A549 (cell line): Measurements from ENCODE around the gene HEXIM1. TPM values are rescaled to one million over a fixed set of nuclear protein-coding genes. Genes with fewer than 3 reads are reported as not detected.

Experiments used
- ATAC-seq, 2 experiments: fragments of 200-7000 bp in 1 of 2; fragments of >200 bp in 1 of 2; cut with Nextera tagmentation in 1 of 2; cut with Tn5 transposase in 1 of 2; 3 replicates each; pipeline versions ENCODE4 v1.8.0 to v1.9.1; 2018 to 2020; ENCODE audit warnings: mild to moderate bottlenecking in 1 of 2, moderate library complexity in 1 of 2
- CTCF ChIA-PET: fragments of 300-600 bp; sonication (Branson Sonifier 250); formaldehyde crosslinking; extraction: SDS; loops from one replicate; lab custom pipeline; 2021; ENCODE audit warnings: antibody characterized with exemption, inconsistent platforms; lab: Yijun Ruan, JAX
- POLR2A ChIA-PET: fragments of 350-600 bp; formaldehyde crosslinking; extraction: SDS; loops from one replicate; lab custom pipeline; 2021; ENCODE audit warnings: antibody characterized with exemption, inconsistent platforms; lab: Yijun Ruan, JAX
- DNase-seq, 2 experiments: peaks; one replicate each; pipeline versions ENCODE4 v3.0.0 to v3.0.0-alpha.2; 2011 to 2016; ENCODE audit warnings: low read depth in 1 of 2, low spot score in 1 of 2
- FAIRE-seq: peaks from 2 replicates; lab custom pipeline; 2011; peaks lifted over from hg19 to GRCh38; lab: Jason Lieb, UNC
- H3K27ac ChIP-seq, 2 experiments: fragments of >200 bp; sonication (Bioruptor Twin); formaldehyde crosslinking; 3 replicates each; pipeline ENCODE4 v1.5.1; 2016 to 2017
- H3K4me1 ChIP-seq: fragments of >200 bp; sonication (Bioruptor Twin); formaldehyde crosslinking; 3 replicates; pipeline ENCODE4 v1.6.1; 2016
- H3K4me2 ChIP-seq: fragments of >200 bp; sonication (Bioruptor Twin); formaldehyde crosslinking; 3 replicates; pipeline ENCODE4 v1.6.1; 2016
- H3K4me3 ChIP-seq: fragments of >200 bp; sonication (Bioruptor Twin); formaldehyde crosslinking; 3 replicates; pipeline ENCODE4 v1.5.1; 2016
- H3K9me3 ChIP-seq: fragments of >200 bp; sonication (Bioruptor Twin); formaldehyde crosslinking; 3 replicates; pipeline ENCODE4 v1.6.1; 2016
- CBX8 ChIP-seq: fragments of 200-600 bp; sonication (generic); IDR thresholded peaks from 2 replicates; pipeline ENCODE4 v1.6.1; 2016
- CEBPB ChIP-seq, 2 experiments: fragments of >200 bp in 1 of 2; sonication (Bioruptor Twin) in 1 of 2; formaldehyde crosslinking in 1 of 2; IDR thresholded peaks; 2 replicates each; pipeline ENCODE4 v1.6.1; 2012 to 2016
- CHD2 ChIP-seq: fragments of 150-350 bp; IDR thresholded peaks from 2 replicates; pipeline ENCODE4 v1.6.1; 2014; ENCODE audit warnings: low read length; ENCODE audit not compliant: partially characterized antibody
- EHF ChIP-seq: fragments of 250-450 bp; sonication (Bioruptor Pico); IDR thresholded peaks from 2 replicates; pipeline ENCODE4 v1.5.0; 2020; ENCODE audit warnings: mild to moderate bottlenecking
- EHMT2 ChIP-seq: fragments of 200-600 bp; sonication (generic); IDR thresholded peaks from 2 replicates; pipeline ENCODE4 v1.6.1; 2016; ENCODE audit warnings: antibody characterized with exemption, low read depth, mild to moderate bottlenecking, moderate library complexity
- FOSL2 ChIP-seq, 2 experiments: fragments of 450-650 bp in 1 of 2; fragments of >200 bp in 1 of 2; sonication (Bioruptor Twin) in 1 of 2; formaldehyde crosslinking; IDR thresholded peaks; 2 replicates each; pipeline versions ENCODE4 v1.5.0 to v1.6.1; 2016 to 2020; ENCODE audit warnings: mild to moderate bottlenecking in 1 of 2, moderate library complexity in 1 of 2
- FOXS1 ChIP-seq: fragments of 250-450 bp; sonication (Bioruptor Pico); IDR thresholded peaks from 2 replicates; pipeline ENCODE4 v1.5.0; 2020; ENCODE audit warnings: mild to moderate bottlenecking, moderate library complexity
- HDAC2 ChIP-seq: fragments of 200-600 bp; sonication (generic); IDR thresholded peaks from 2 replicates; pipeline ENCODE4 v1.6.1; 2016
- HEYL ChIP-seq: fragments of 250-450 bp; sonication (Bioruptor Pico); IDR thresholded peaks from 2 replicates; pipeline ENCODE4 v1.8.0; 2021; ENCODE audit warnings: mild to moderate bottlenecking, moderate library complexity
- HMGXB4 ChIP-seq: fragments of 250-450 bp; sonication (Bioruptor Pico); IDR thresholded peaks from 2 replicates; pipeline ENCODE4 v1.5.0; 2021; ENCODE audit warnings: mild to moderate bottlenecking, moderate library complexity, borderline replicate concordance
- HOXB5 ChIP-seq: fragments of 250-450 bp; sonication (Bioruptor Pico); IDR thresholded peaks from 2 replicates; pipeline ENCODE4 v1.5.0; 2020; ENCODE audit warnings: mild to moderate bottlenecking, moderate library complexity
- KDM1A ChIP-seq: fragments of 200-600 bp; sonication (generic); IDR thresholded peaks from 2 replicates; pipeline ENCODE4 v1.6.1; 2016; ENCODE audit warnings: low read depth, mild to moderate bottlenecking
- MAX ChIP-seq: IDR thresholded peaks from 2 replicates; pipeline ENCODE4 v1.6.1; 2012
- MAZ ChIP-seq: fragments of 150-350 bp; IDR thresholded peaks from 2 replicates; pipeline ENCODE4 v1.6.1; 2014; ENCODE audit warnings: antibody characterized with exemption, low read depth, low read length, borderline replicate concordance
- PBX3 ChIP-seq: IDR thresholded peaks from 2 replicates; pipeline ENCODE4 v1.6.1; 2012
- PHF8 ChIP-seq: fragments of 200-600 bp; sonication (generic); IDR thresholded peaks from 2 replicates; pipeline ENCODE4 v1.6.1; 2016; ENCODE audit warnings: low read depth, mild to moderate bottlenecking, antibody characterized with exemption, moderate library complexity, borderline replicate concordance
- POLR2A ChIP-seq: IDR thresholded peaks from 2 replicates; pipeline ENCODE4 v1.6.1; 2012; ENCODE audit warnings: mild to moderate bottlenecking, low read length
- RAD21 ChIP-seq, 2 experiments: fragments of >200 bp in 1 of 2; sonication (Bioruptor Twin) in 1 of 2; formaldehyde crosslinking in 1 of 2; IDR thresholded peaks in 1 of 2; conservative IDR thresholded peaks in 1 of 2; 2 replicates in 1 of 2; 3 replicates in 1 of 2; pipeline ENCODE4 v1.6.1; 2012 to 2018; ENCODE audit warnings: inconsistent platforms in 1 of 2
- RNF2 ChIP-seq: fragments of 200-600 bp; sonication (generic); IDR thresholded peaks from 2 replicates; pipeline ENCODE4 v1.6.1; 2016; ENCODE audit warnings: low read depth, mild to moderate bottlenecking, antibody characterized with exemption, moderate library complexity, borderline replicate concordance
- SREBF2 ChIP-seq: fragments of 450-650 bp; IDR thresholded peaks from 2 replicates; pipeline ENCODE4 v1.6.1; 2014; ENCODE audit warnings: mild to moderate bottlenecking, moderate library complexity
- TFCP2L1 ChIP-seq: fragments of 250-450 bp; sonication (Bioruptor Pico); IDR thresholded peaks from 2 replicates; pipeline ENCODE4 v1.5.0; 2021; ENCODE audit warnings: mild to moderate bottlenecking
- ZFP36 ChIP-seq: fragments of 450-650 bp; IDR thresholded peaks from 2 replicates; pipeline ENCODE4 v1.6.1; 2014; ENCODE audit warnings: borderline replicate concordance; ENCODE audit not compliant: partially characterized antibody
- whole genome bisulfite sequencing: methylation state at CpG from one replicate; pipeline ENCODE4 v1.1.6; 2017; ENCODE audit errors: missing lambda C conversion rate; 5-methylcytosine and 5-hydroxymethylcytosine counted together
- polyA plus RNA-seq, 4 experiments: library from polyadenylated mRNA; depleted of rRNA in 3 of 4; stranded (reverse); fragments of >200 nt; fragmentation: RNase III in 1 of 4; extraction: RNeasy Plus Mini Kit Qiagen cat#74134 plus additional on column Dnase treatment in 1 of 4; gene quantifications; 2 replicates in 3 of 4; 3 replicates in 1 of 4; pipeline ENCODE4 v1.2.3, GENCODE V29; 2011 to 2017
- TF ChIP-seq, protein P1 (sequence below): fragments of >200 bp; sonication (Bioruptor Twin); formaldehyde crosslinking; IDR thresholded peaks from 3 replicates; pipeline ENCODE4 v1.6.1; 2016
- TF ChIP-seq, protein P2 (sequence below): fragments of >200 bp; sonication (Bioruptor Twin); formaldehyde crosslinking; IDR thresholded peaks from 2 replicates; pipeline ENCODE4 v1.6.1; 2016

Gene HEXIM1
- polyA plus RNA-seq, 2 of the 4 experiments (the other 2 are of a cell fraction) = 54.0 to 143 TPM

GRCh38 chr17:45171338-45172231, 23.3 kb downstream of the HEXIM1 start (continued):
- peak; percentile 49; the same call in 1 of the 2 replicates for TF ChIP-seq POLR2A
- TF ChIP-seq KDM1A = no peak
- TF ChIP-seq ZFP36 = no peak
- peak; percentile 34; the same call in 1 of the 2 replicates for TF ChIP-seq HOXB5 (CRISPR knock-in tag)
- TF ChIP-seq EHF = peak; percentile 62; the same call in 1 of the 2 replicates
- no peak for TF ChIP-seq CHD2
- 0 out of 2 replicates have a peak, but pooled peaks have one; percentile 14 for TF ChIP-seq MAZ
- TF ChIP-seq RAD21 (conservative IDR thresholded peaks at IDR 0.05 in 1 of 2, IDR thresholded peaks at IDR 0.05 in 1 of 2) = peak in 1 of 2 experiments; percentile 48; a peak in 3 of 5 replicates
- TF ChIP-seq HEYL (CRISPR knock-in tag) = peak; percentile 59; the same call in 1 of the 2 replicates
- no peak for TF ChIP-seq PHF8
- TF ChIP-seq, protein P1, sequence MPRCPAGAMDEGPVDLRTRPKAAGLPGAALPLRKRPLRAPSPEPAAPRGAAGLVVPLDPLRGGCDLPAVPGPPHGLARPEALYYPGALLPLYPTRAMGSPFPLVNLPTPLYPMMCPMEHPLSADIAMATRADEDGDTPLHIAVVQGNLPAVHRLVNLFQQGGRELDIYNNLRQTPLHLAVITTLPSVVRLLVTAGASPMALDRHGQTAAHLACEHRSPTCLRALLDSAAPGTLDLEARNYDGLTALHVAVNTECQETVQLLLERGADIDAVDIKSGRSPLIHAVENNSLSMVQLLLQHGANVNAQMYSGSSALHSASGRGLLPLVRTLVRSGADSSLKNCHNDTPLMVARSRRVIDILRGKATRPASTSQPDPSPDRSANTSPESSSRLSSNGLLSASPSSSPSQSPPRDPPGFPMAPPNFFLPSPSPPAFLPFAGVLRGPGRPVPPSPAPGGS = peak; percentile 59; the same call in 2 of the 3 replicates
- TF ChIP-seq, protein P2, sequence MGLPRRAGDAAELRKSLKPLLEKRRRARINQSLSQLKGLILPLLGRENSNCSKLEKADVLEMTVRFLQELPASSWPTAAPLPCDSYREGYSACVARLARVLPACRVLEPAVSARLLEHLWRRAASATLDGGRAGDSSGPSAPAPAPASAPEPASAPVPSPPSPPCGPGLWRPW = no peak
- no peak for TF ChIP-seq FOSL2 (IDR thresholded peaks at IDR 0.05)
- peak; percentile 19; the same call in 1 of the 2 replicates for TF ChIP-seq FOSL2 (CRISPR knock-in tag; IDR thresholded peaks at IDR 0.05)
- TF ChIP-seq RNF2 = no peak
- TF ChIP-seq TFCP2L1 (CRISPR knock-in tag) = no peak
- TF ChIP-seq EHMT2 = no peak
- TF ChIP-seq CBX8 = no peak
- TF ChIP-seq HMGXB4 = no peak
- TF ChIP-seq FOXS1 (CRISPR knock-in tag) = no peak
- TF ChIP-seq MAX = peak; percentile 81

GRCh38 chr17:45172232-45172540, 23.9 kb downstream of the HEXIM1 start:
- POLR2A ChIA-PET = interaction anchor here (0.6 to 7.6 kb wide), 16 partner anchors 10 to 302 kb away, joined by 3 to 371 read pairs (median 6); partner anchors contain the start of genes ACBD4, HEXIM1 and HEXIM2
- WGBS = 3% methylated on average over 5 of the region's 5 CpGs
- FAIRE-seq (no peak), ATAC-seq (peak; percentile 32 to 40), DNase-seq (no peak)
- CTCF ChIA-PET = interaction anchor here (1.0 to 43.5 kb wide), 9 partner anchors 11 to 122 kb away, joined by 3 to 2147 read pairs (median 26); partner anchors contain the start of genes ACBD4, FMNL1, HEXIM1 and HEXIM2
- H3K9me3 ChIP-seq = no peaks in the 10 kb centered on the region
- H3K4me3 ChIP-seq = peak overlapping the region; percentile 36
- H3K4me2 ChIP-seq = peak overlapping the region; percentile 95
- TF ChIP-seq HMGXB4 (no peak), SREBF2 (no peak), HDAC2 (no peak), CEBPB (IDR thresholded peaks at IDR 0.05) (no peak), CHD2 (peak; percentile 11), PBX3 (0 out of 2 replicates have a peak, but pooled peaks have one; percentile 21), HOXB5 (CRISPR knock-in tag) (0 out of 2 replicates have a peak, but pooled peaks have one; percentile 8)
- peak overlapping the region; percentile 96 to 100 for H3K27ac ChIP-seq
- H3K4me1 ChIP-seq = peaks cover 76% of the 10 kb centered on the region
